ENCODE data around the gene UBE2Z.
"Not testable (repeated sequence)": the region's sequence is repeated elsewhere in the genome, so short reads cannot be mapped to it uniquely, and the experiment has no call there.

Gene UBE2Z

DNA sequence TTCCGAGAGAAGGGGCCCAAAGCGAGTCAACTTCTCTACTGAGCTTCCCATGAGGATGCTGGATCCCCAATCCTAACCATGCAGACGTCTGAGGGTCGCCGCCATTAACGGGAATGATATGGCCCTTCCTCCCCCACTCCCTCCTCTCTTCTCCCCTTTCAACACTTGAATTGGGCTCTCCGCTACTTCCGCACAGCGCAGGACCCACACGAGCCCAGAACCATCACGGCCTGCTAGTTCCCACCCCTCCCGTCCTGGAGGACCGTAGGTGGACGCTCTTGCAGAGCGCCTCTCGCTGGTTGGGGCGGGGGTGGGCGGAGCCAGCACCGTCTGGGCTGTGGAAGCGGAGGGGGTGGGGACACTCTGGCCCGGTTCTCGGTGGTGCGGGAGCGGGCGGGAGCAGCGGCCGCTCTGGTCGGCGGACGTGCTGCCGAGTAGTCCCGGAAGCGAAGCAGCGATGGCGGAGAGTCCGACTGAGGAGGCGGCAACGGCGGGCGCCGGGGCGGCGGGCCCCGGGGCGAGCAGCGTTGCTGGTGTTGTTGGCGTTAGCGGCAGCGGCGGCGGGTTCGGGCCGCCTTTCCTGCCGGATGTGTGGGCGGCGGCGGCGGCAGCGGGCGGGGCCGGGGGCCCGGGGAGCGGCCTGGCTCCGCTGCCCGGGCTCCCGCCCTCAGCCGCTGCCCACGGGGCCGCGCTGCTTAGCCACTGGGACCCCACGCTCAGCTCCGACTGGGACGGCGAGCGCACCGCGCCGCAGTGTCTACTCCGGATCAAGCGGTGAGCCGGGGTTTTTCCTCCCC is at the start of gene UBE2Z:
Gene UBE2Z (plus strand): TSS at position 361 of the 797 bp plus-strand sequence. CDS start 97 bp downstream, at position 458.
- peak; percentile 82 for DNase-seq

DNA sequence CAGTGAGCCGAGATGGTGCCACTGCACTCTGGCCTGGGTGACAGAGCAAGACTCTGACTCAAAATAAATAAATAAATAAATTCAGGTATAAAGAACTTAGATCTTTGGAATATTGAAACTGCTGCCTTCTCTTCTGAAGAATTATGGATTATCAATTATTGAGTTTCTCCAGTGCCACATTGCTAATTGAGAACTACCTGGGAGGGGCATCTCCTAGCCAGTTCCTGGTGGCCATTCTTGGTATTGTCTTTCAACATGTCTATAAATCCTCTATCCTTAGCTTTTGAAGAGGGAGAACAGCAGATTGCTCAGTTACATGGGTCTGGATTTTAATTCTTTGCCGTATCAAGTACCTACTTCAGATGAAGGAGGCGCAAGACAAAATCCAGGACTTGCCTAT is 48.2 kb upstream of the UBE2Z start:
- no peak for DNase-seq

DNA sequence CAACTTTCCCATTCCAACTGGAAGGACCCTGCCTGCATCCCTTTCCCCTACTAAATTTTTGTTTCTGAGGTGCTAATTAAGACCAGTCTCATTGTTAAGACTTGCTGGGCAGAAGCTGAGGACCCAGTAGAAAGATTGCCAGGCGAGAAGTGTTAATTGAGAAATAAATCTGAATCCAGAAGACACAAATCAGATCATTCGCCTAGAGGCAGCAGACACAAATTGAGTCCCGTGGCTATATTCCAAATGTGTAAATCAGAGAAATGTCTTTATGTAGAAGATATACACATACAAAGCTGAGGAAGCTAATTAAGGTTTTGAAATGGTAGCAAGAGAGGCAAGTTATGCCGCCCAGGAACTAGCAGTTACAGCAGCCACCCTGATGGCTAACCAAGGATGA is 47.8 kb upstream of the UBE2Z start:
- DNase-seq, result no peak

DNA sequence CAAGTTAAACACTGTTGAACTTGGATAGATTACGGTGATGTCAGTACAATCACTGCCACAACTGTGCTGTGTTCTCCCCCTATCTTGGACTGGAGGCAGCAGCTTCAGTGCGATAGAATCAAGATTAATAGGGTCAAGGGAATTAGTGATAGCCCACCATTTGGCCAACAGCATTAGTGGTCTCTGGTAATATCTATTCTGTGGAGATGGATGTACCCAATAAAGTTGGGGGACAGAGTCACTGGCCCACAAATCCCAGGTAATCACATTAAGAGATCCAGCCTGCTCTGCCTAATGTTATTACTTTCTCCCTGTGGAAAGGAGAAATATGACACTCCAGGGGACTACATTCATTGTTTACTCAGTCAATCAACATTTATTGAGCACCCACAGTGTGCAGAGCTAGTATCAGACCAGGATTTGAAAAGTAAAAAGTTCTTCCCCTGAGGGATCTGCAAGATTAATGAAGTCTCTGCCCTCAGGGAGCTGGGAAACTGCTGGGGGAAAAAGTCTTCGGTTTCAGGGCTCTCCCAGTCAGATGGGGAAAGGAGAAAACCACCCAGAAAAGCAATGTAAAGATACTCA is 39.2 kb upstream of the UBE2Z start:
- DNase-seq, result no peak

DNA sequence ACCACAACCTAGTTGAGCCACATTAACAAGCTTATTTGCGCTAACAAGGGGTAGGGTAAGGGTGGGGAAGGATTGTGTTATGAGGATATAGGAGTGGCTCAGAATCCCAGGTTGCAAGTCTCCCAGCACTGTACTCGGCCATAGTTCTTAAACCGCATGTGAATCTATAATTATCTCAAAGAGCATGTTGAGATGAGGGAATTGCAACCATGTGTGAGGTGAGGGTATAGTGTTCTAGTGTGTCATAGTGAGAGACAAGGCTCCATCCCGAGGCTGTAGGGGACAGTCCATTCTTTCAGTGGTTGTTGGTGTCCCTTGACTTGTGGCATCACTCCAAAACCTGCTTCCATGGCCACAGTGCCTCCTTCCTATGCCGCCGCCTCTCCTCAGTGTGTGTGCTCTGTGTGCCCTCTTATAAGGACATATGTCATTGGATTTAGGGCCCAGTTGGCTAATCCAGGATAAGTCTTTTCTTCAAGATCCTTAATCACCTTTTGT is 38.3 kb upstream of the UBE2Z start:
- no peak for DNase-seq

DNA sequence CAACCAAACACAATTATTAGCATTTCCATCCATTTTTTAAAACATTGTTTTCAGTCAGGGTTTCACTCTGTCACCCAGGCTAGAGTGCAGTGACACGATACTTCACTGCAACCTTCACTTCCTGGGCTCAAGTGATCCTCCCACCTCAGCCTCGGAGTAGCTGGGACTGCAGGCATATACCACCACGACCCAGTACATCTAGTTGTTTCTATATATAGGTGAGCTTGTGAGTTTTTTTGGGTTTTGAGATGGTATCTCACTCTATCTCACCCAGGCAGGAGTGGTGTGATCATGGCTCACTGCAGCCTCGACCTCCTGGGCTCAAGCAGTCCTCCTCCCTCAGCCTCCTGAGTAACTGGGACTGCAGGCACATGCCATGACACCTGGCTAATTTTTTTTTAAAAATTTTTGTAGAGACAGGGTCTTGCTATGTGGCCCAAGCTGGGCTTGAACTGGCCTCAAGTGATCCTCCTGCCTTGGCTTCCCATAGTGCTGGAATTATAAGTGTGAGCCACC is 37.1 kb upstream of the UBE2Z start:
- DNase-seq, result no peak

DNA sequence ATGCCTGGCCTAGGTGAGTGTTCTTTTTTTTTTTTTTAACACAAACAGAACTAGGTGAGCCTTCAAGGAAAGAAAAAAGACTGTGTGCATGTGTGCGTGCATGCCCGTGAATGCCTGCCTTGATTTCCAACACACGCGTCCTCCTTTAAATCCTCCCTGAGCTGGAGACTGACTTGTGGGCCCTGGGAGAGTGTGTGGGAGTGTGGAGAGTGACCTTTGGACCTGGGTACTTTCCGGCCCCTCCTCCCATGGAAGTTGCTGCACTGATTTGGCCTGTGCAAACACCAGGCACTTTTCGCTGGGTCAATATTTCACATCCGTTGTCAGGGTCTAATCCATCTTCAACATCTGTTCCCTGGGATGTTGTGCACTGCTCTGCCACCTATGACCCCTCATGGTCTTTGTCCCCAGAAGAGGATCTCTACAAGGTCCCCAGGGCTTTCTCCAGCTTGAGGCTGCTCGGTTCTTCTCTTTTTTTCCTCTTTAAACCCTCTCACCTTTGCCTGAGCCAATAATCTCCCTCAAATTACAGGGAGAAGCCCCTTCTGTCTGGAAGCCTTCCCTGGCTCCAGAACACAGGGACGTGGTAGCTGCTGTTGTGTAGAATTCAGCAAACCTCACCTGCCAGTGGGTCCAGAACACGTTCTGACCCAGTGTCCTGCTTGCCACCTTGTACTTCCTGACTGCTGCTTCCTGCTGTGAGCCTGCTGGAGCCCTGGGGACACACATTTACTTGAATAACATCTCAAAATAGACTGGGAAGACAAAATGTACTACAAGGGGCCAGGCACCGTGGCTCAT is 36.5 kb upstream of the UBE2Z start:
- no peak for DNase-seq

DNA sequence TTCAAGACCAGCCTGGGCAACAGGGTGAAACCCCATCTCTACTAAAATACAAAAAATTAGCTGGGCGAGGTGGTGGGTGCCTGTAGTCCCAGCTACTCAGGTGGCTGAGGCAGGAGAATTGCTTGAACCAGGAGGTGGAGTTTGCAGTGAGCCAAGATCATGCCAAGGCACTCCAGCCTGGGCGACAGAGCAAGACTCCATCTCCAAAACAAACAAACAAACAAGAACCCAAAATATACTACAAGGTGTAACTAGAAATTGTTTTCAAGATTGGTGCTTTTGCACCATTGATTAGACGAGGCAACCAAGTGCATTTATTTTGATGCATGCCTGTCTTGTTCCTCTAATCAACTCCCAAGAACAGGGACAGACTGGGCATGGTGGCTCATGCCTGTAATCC is 35.8 kb upstream of the UBE2Z start:
- not testable (repeated sequence) for DNase-seq

DNA sequence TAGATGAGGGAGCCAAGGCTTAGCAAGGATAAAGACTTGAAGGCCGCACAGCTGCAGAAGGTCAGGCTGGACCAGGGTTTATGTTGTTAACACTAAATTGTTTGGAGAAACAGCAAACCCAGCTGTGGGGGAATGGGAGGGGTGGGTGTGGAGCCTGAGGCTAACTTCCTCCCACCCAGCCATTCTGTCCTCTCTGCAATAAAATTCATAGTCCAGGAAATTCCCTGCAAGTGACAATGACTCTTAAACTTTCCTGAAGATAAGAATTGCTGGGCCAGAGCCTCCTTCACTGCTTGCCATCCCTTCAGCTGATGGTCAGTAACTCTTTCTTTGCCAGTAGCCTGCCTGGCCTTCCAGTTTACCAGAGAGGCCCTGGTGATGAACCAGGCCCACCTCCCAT is 35.0 kb upstream of the UBE2Z start:
- DNase-seq, result no peak

DNA sequence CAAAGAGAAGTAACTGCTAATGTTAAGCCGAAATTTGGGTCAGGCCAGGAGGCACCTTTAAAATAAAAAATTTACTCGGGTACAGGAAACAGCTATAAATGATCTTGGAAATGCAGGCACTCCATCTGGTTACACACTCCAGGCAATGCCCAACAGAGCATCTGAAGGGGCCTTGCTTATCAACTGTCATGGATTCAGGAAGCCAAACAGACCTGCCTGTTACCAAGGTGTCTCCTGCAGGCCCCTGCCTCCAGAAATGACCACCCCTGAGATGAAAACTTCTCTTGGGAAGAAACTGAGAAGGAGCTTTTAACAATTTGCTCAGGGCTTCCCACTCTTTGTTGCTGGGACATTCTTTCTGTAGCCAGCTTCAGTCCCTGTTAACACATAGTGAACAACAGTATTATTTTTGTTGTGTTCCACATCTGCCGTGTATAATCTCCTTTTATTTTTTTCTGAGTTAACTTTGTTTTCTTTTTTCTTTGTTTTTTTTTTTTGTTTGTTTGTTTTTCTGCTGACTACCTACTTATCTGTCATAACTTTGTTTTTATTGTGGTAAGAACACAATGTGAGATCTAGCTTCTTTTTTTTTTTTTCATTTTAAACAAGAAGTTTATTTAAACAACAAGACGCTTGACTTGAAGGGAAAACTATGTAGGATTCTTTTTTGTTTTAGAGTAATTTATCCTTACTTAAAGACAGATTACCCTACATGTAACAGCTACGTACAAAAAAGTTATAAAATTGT is 34.3 kb upstream of the UBE2Z start:
- DNase-seq, result no peak

DNA sequence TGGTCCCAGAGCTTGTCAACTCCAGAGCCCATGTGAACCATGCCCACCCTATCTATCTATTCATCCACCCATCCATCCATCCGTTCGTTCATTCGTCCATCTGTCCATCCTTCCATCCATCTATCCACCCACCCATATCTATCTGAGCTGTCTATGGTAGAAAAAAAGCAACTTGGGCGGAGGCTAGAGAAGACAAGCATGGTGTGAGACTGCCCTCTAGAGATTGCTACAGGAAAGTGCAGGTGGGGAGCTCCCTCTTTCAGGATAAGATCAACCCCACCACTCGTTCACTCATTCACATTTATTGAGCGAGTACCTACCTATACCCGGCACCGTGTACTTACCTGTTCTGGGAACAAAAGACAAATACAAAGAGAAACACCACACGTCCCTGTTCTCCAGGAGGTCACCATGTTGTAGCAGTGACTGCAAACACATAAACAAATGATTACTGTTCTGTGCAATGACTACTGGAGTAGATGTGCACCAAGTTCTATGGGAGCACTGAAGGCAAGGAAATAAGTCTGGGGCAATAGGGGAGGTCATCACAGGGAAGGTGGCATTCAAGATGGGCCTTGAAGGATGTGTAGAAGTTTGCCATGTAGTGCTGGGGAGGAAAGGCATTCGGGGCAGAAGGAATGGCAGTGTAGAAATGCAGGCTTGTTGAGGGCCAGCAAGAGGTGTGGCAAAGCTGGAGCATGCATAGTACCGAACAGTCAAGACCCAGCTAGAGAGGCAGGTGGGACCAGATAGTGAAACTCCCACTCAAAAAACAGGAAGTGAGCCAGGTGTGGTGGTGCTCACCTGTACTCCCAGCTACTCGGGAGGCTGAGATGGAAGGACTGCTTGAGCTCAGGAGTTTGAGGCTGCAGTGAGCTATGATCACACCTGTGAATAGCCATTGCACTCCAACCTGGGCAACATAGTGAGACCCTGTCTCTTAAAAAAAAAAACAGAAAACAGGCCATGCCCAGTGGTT is 29.0 kb upstream of the UBE2Z start:
- DNase-seq, result peak; percentile 60

DNA sequence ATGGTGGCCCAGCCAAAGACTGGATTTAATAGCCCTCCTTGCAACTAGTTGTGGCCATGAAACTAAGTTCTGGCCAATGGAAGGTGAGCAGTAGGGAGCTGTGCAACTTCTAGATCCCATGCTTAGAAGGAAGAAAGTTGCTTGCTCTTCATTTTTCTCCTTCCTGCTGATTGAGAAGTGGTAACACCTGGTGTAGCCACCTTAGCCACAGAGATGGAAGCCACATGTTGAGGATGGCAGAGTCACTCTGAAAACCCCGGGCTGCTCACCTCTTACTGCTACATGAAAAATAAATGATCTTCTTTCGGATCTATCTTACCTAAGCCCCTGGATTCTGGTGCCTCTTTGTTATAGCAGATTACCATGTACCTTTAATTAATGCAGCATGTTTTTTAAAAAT is 25.9 kb upstream of the UBE2Z start:
- DNase-seq, result no peak

DNA sequence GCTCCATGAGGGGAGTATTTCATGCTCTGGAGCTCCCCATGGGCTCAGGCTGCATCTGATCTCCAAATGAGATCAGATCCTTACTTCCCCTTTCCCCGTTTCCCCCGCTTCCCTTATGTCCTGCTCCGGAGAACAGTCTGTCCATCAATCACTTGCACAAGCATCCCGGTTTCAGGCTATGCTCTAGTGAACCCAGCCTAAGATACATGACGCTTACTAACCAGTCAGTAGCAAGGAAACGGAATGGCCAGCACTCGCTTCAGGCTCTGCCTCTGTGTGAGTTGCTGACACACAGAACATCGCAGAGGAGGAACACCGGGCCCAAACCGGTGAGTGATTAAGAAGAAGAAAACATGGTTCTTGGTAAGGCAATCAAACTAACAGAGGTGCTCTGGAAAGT is 25.0 kb upstream of the UBE2Z start:
- DNase-seq, result no peak

DNA sequence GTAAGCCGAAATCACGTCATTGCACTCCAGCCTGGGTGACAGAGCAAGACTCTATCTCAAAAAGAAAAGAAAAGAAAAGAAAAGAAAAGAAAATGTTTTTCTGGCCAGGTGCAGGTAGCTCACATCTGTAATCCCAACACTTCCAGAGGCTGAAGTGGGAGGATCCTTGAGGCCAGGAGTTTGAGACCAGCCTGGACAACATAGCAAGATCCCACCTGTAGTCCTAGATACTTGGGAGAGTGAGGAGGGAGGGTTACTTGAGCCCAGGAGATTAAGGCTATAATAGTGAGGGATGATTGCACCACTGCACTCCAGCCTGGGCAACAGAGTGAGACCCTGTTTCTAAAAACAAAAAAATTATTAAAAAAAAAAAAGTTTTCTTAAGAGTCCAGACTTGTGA is 18.1 kb upstream of the UBE2Z start:
- no peak for DNase-seq

DNA sequence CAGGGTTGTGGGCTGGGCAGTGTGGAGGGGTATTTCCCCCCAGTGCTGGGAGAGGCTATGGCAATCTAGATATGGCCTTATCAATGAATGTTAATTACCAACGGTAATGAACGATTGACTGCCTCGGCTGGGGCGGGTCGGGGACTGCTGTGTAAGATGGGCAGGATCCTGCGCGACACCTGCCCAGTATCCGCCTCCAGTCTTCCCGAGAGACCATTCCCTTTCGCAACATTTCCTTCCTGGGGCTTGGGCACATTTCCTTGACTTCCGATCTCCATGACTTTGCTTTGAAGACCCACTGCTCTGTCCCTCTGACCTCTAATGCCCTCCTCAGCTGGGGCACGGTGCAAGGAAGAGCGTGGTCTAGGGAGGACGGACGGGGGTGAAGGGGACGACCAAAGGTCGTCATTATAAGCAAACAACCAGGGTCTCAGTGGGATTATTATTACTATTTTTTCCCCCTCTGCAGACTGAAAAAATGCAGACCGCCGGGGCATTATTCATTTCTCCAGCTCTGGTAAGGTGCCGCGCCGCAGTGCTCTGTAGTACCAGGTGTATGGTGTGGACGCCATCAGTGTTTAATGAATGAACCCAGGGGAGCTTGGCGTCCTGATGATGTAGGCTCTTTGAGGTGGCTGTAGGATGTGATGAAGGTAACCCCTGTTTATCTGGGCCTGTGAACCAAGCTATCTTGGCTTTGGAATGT is 15.1 kb upstream of the UBE2Z start:
- DNase-seq, result no peak

DNA sequence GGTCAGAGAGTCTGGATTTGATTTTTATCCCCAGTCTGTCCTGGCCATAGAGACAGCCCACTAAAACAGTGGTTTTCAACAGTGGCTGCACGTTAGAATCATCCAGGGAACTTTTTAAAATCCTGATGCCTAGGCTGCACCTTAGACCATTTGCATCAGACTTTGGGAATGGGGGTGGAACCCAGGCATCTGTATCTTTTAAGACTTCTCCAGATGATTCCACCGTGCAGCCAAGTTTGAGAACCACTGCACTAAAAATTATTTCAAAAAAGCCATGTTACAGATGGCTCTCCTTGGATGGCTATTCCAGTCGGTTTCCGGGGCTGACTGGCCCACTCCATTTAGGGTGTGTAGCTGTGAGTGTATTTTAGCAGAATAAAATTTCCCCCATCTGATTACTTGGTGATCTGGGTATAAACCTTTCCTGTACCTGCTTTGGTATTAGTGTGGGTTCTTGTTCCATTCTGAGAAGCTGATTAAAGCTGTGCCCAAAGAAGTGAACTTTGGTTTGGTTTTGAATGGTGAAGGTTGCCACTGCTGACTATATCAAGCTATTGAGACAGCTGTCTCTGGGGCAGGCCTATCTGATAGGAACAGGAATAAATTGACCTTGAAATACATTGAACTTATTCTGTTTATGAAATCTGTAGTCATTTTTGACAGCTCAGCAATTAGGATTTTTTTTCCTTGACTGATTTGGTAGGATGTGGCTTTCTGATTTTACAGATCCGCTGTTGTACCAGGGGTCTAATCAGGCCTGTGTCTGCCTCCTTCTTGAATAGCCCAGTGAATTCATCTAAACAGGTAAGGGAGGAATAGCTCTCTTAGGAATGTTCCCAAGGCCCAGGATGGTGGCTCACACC is 14.3 kb upstream of the UBE2Z start:
- no peak for DNase-seq

DNA sequence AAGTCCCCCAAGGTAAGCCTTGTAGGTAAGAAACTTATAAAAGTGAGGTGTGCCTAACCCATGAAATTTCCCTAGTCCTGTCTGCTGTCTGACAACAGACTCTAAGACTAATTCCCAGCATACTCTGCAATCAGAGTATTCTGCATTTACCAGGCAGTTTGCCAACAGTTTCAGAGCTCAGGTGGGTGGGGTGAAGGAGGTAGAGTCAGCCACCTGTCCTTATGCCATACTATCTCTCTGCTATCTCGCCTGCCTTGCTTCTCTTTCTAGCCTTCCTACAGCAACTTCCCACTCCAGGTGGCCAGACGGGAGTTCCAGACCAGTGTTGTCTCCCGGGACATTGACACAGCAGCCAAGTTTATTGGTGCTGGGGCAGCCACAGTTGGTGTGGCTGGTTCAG is 13.3 kb upstream of the UBE2Z start:
- DNase-seq, result no peak

DNA sequence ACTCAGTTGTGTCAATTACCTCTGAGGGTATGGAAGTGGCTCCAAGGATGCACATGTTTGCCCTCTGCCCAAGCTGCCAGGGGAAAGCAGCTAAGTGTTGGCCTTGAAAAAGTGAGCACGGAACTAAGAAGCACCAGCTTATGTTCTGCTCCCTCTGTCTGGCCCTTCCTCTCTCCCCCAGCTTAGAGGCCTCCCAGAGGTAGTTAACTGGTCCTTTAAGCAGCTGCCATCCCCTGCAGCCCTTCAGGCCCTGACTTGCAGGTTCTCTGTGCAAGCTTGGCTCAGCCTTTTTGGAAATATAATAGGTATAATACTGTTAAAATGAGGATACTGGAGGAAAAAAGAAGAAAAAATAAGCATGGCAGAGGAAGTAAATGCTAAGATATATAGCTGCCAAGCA is 7.0 kb upstream of the UBE2Z start:
- no peak for DNase-seq

DNA sequence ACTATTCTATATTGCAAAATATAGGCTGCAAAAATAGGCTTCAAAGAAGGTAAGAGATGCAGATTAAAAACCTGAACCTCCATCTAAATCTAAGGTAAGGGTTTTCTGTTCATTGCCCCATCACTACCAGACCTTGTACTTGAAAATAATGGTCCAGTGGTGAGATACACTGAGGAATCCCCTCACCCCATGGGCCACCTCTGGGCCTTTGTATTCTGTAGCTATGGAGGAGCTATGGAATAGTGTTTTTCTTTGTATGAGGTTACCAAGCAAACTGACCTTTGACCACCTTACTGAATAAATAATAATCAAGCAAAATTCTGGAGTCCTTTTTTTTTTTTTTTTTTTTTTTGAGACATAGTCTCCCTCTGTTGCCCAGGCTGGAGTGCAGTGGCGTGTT is 4.8 kb upstream of the UBE2Z start:
- DNase-seq, result no peak

DNA sequence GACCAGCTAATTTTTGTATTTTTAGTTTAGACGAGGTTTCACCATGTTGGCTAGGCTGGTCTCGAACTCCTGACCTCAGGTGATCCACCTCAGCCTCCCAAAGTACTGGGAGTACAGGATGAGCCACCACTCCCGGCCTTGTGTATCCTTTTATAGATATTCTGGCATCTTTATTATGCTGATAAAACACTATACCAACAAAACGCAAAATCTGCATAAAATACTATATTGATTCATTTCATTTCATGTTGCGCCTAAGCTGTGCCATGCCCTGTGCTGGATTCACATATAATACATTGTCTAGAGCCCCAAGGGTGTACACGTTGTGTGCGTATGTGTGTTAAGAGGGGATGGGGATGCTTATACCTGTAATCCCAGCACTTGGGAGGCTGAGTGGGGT is 3.8 kb upstream of the UBE2Z start:
- no peak for DNase-seq
